HepG2 (cell line): ENCODE results near the gene TMCO4. TPM values are rescaled to one million over a fixed set of nuclear protein-coding genes. Genes with fewer than 3 reads are reported as not detected.

Experiments
- BRD4 ChIP-seq: sonication (generic); formaldehyde crosslinking; IDR thresholded peaks from 2 replicates; pipeline ENCODE4 v1.4.0; 2020; ENCODE audit warnings: missing genetic modification reagents
- HNF4G ChIP-seq, 2 experiments: sonication (generic) in 1 of 2; formaldehyde crosslinking in 1 of 2; IDR thresholded peaks; 2 replicates each; pipeline versions ENCODE4 v1.4.0 to v1.6.1; 2011 to 2020; ENCODE audit warnings: borderline replicate concordance in 2 of 2, low read depth in 2 of 2, mild to moderate bottlenecking in 2 of 2, low read length in 1 of 2, missing genetic modification reagents in 1 of 2, moderate library complexity in 1 of 2
- POGK ChIP-seq: sonication (generic); formaldehyde crosslinking; conservative IDR thresholded peaks from 2 replicates; pipeline ENCODE4 v1.8.0; 2022; ENCODE audit warnings: mild to moderate bottlenecking, moderate library complexity, missing genetic modification reagents
- RCOR2 ChIP-seq: IDR thresholded peaks from 2 replicates; pipeline ENCODE4 v1.6.1; 2016; ENCODE audit warnings: missing biosample characterization, missing genetic modification reagents
- RELA ChIP-seq: sonication (generic); formaldehyde crosslinking; IDR thresholded peaks from 2 replicates; pipeline ENCODE4 v1.4.0; 2020; ENCODE audit warnings: missing genetic modification reagents
- SOX5 ChIP-seq: IDR thresholded peaks from 2 replicates; pipeline ENCODE4 v1.6.1; 2016; ENCODE audit warnings: borderline replicate concordance
- TRIM24 ChIP-seq: sonication (generic); formaldehyde crosslinking; IDR thresholded peaks from 2 replicates; pipeline ENCODE4 v1.8.0; 2022; ENCODE audit warnings: mild to moderate bottlenecking, missing genetic modification reagents
- YEATS2 ChIP-seq: sonication (generic); formaldehyde crosslinking; IDR thresholded peaks from 2 replicates; pipeline ENCODE4 v1.4.0; 2020; ENCODE audit warnings: missing genetic modification reagents, borderline replicate concordance
- ZBTB2 ChIP-seq: sonication (generic); formaldehyde crosslinking; IDR thresholded peaks from 2 replicates; pipeline ENCODE4 v1.8.0; 2022; ENCODE audit warnings: low read depth, missing genetic modification reagents
- ZFP1 ChIP-seq: IDR thresholded peaks from 2 replicates; pipeline ENCODE4 v1.6.1; 2016
- ZGPAT ChIP-seq: IDR thresholded peaks from 2 replicates; pipeline ENCODE4 v1.6.1; 2016; ENCODE audit warnings: mild to moderate bottlenecking
- ZNF251 ChIP-seq: sonication (generic); formaldehyde crosslinking; IDR thresholded peaks from 2 replicates; pipeline ENCODE4 v1.9.0; 2021; ENCODE audit warnings: mild to moderate bottlenecking, missing genetic modification reagents
- ZNF280B ChIP-seq: sonication (generic); formaldehyde crosslinking; IDR thresholded peaks from 2 replicates; pipeline ENCODE4 v1.5.0; 2020; ENCODE audit warnings: missing genetic modification reagents, mild to moderate bottlenecking, borderline replicate concordance
- ZNF567 ChIP-seq: sonication (generic); formaldehyde crosslinking; IDR thresholded peaks from 2 replicates; pipeline ENCODE4 v1.8.1; 2023; ENCODE audit warnings: mild to moderate bottlenecking, missing genetic modification reagents, borderline replicate concordance
- ZNF598 ChIP-seq: sonication (generic); formaldehyde crosslinking; IDR thresholded peaks from 2 replicates; pipeline ENCODE4 v1.5.1; 2020; ENCODE audit warnings: mild to moderate bottlenecking, missing genetic modification reagents, borderline replicate concordance
- polyA plus RNA-seq, 8 experiments: library from polyadenylated mRNA; depleted of rRNA in 3 of 8; stranded (reverse) in 7 of 8; unstranded in 1 of 8; fragments of >200 nt; fragmentation: Illumina TruSeq in 4 of 8; extraction: Trizol in 4 of 8; gene quantifications; 2 replicates each; pipeline versions ENCODE4 v1.2.1 to v1.2.3, GENCODE V29; 2011 to 2016; ENCODE audit warnings: low read depth in 4 of 8, missing spikeins in 1 of 8, mixed read lengths in 1 of 8; ENCODE audit not compliant: insufficient read depth in 1 of 8
- total RNA-seq, 5 experiments: library from RNA; depleted of rRNA; stranded (reverse); fragments of >200 nt; fragmentation: Illumina TruSeq; extraction: Trizol; gene quantifications; 2 replicates each; pipeline ENCODE4 v1.2.3, GENCODE V29; 2016; ENCODE audit warnings: low read depth in 1 of 5
- TF ChIP-seq, protein P1 (sequence below): sonication (generic); formaldehyde crosslinking; IDR thresholded peaks from 2 replicates; pipeline ENCODE4 v1.5.1; 2020; ENCODE audit warnings: missing genetic modification reagents, mild to moderate bottlenecking, borderline replicate concordance
- TF ChIP-seq, protein P2 (sequence below): sonication (generic); formaldehyde crosslinking; IDR thresholded peaks from 2 replicates; pipeline ENCODE4 v1.4.0; 2020; ENCODE audit warnings: mild to moderate bottlenecking, missing genetic modification reagents

The TMCO4 gene
- total and polyA plus RNA-seq, 2 of the 13 experiments (the other 11 are each of a cell fraction or from before 2014, with no cell fraction given): 2.1 to 4.1 TPM

GRCh38 chr1:19640363-19641316 lies 159.1 kb downstream of the TMCO4 start (continued):
- peak; percentile 31; the same call in 1 of the 2 replicates for TF ChIP-seq HNF4G (IDR thresholded peaks at IDR 0.05; ENCODE audit: borderline replicate concordance, low read depth, low read length)
- TF ChIP-seq HNF4G (CRISPR knock-in tag; IDR thresholded peaks at IDR 0.05; ENCODE audit: borderline replicate concordance, low read depth): 0 out of 2 replicates have a peak, but pooled peaks have one; percentile 18
- 0 out of 2 replicates have a peak, but pooled peaks have one; percentile 11 for TF ChIP-seq SOX5
- no peak for TF ChIP-seq POGK (CRISPR knock-in tag)
- TF ChIP-seq, protein P1, sequence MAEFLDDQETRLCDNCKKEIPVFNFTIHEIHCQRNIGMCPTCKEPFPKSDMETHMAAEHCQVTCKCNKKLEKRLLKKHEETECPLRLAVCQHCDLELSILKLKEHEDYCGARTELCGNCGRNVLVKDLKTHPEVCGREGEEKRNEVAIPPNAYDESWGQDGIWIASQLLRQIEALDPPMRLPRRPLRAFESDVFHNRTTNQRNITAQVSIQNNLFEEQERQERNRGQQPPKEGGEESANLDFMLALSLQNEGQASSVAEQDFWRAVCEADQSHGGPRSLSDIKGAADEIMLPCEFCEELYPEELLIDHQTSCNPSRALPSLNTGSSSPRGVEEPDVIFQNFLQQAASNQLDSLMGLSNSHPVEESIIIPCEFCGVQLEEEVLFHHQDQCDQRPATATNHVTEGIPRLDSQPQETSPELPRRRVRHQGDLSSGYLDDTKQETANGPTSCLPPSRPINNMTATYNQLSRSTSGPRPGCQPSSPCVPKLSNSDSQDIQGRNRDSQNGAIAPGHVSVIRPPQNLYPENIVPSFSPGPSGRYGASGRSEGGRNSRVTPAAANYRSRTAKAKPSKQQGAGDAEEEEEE (CRISPR knock-in tag): 0 out of 2 replicates have a peak, but pooled peaks have one; percentile 69
- TF ChIP-seq TRIM24 (CRISPR knock-in tag): no peak
- no peak for TF ChIP-seq BRD4 (CRISPR knock-in tag)
- TF ChIP-seq RCOR2 (CRISPR knock-in tag): peak; percentile 76
- TF ChIP-seq RELA (CRISPR knock-in tag): no peak
- TF ChIP-seq ZBTB2 (CRISPR knock-in tag): no peak
- TF ChIP-seq ZFP1: no peak
- 0 out of 2 replicates have a peak, but pooled peaks have one; percentile 42 for TF ChIP-seq ZGPAT (CRISPR knock-in tag)
- TF ChIP-seq YEATS2: no peak
- TF ChIP-seq, protein P2, sequence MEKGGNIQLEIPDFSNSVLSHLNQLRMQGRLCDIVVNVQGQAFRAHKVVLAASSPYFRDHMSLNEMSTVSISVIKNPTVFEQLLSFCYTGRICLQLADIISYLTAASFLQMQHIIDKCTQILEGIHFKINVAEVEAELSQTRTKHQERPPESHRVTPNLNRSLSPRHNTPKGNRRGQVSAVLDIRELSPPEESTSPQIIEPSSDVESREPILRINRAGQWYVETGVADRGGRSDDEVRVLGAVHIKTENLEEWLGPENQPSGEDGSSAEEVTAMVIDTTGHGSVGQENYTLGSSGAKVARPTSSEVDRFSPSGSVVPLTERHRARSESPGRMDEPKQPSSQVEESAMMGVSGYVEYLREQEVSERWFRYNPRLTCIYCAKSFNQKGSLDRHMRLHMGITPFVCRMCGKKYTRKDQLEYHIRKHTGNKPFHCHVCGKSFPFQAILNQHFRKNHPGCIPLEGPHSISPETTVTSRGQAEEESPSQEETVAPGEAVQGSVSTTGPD (CRISPR knock-in tag): no peak
- TF ChIP-seq ZNF251 (CRISPR knock-in tag): no peak
- no peak for TF ChIP-seq ZNF567 (CRISPR knock-in tag)
- no peak for TF ChIP-seq ZNF598 (CRISPR knock-in tag)
- 0 out of 2 replicates have a peak, but pooled peaks have one; percentile 20 for TF ChIP-seq ZNF280B (CRISPR knock-in tag)
